Measurements from ENCODE around the gene STK32B.

- TF ChIP-seq CHD2 (IDR thresholded peaks at IDR 0.05; ENCODE audit: low read length) (no peak), CTCF (IDR thresholded peaks at IDR 0.05; ENCODE audit: control extremely low read depth in 1 of 3, insufficient read depth in 1 of 3, low read depth in 1 of 3, low read length in 3 of 3) (no peak), EGR1 (IDR thresholded peaks at IDR 0.05; ENCODE audit: borderline replicate concordance, low read depth, low read length) (no peak), POLR2A (IDR thresholded peaks at IDR 0.05; ENCODE audit: control extremely low read depth in 1 of 2, low read depth in 2 of 2, low read length in 2 of 2) (no peak), POLR2AphosphoS5 (IDR thresholded peaks at IDR 0.05; ENCODE audit: low read depth, low read length) (no peak), MAFK (IDR thresholded peaks at IDR 0.05; ENCODE audit: low read depth, low read length) (no peak), EZH2 (IDR thresholded peaks at IDR 0.05; ENCODE audit: low read depth, low read length, severe bottlenecking) (no peak), TBP (IDR thresholded peaks at IDR 0.05; ENCODE audit: low read depth, low read length) (no peak)
Measured at GRCh38 chr4:5003918-5004317, 47.4 kb upstream of the STK32B start.

All from H1 (cell line).